ENCODE data around the gene KCTD10. TPM values are rescaled to one million over a fixed set of nuclear protein-coding genes. Genes with fewer than 3 reads are reported as not detected.

The KCTD10 gene
- total RNA-seq, 2 donors from 2014 or later: 36.2 to 96.5 TPM

Other genes starting within 250 kb of the KCTD10 start
- gene FOXN4, start 168.0 kb downstream of the KCTD10 start, total RNA-seq: not detected
- 1 to 10 TPM in 1 of 2 donors, under 1 TPM in 1; 0.91 to 2.0 TPM for gene MYO1H, start 129.4 kb downstream of the KCTD10 start, total RNA-seq
- gene UBE3B, start 334 bp upstream of the KCTD10 start, total RNA-seq: 10 to 100 TPM; 40.4 to 54.8 TPM
- gene MMAB, start 96.2 kb upstream of the KCTD10 start, total RNA-seq: 10 to 100 TPM; 47.0 to 53.4 TPM
- gene MVK, start 96.5 kb upstream of the KCTD10 start, total RNA-seq: 10 to 100 TPM; 11.2 to 12.6 TPM
- gene FAM222A, start 236.5 kb upstream of the KCTD10 start, total RNA-seq: 10 to 100 TPM; 14.5 to 21.8 TPM